Mammary epithelial cell (primary cell): ENCODE results near the gene MACROD1.

Experiments used
- CTCF ChIP-seq, 2 donors: IDR thresholded peaks in 1 of 2; conservative IDR thresholded peaks in 1 of 2; 2 replicates each; pipeline ENCODE4 v1.5.1; 2011 to 2012; ENCODE audit warnings: inconsistent platforms in 2 of 2, low read length in 2 of 2, mild to moderate bottlenecking in 2 of 2, control low read depth in 1 of 2, low read depth in 1 of 2; ENCODE audit not compliant: insufficient read depth in 1 of 2; ENCODE audit errors: extremely low read depth in 1 of 2
- EZH2 ChIP-seq: IDR thresholded peaks from 2 replicates; pipeline ENCODE4 v1.6.1; 2012; ENCODE audit warnings: low read length, inconsistent platforms, borderline replicate concordance

- TF ChIP-seq CTCF (conservative IDR thresholded peaks at IDR 0.05 in 1 of 2, IDR thresholded peaks at IDR 0.05 in 1 of 2; ENCODE audit: extremely low read depth in 1 of 2, insufficient read depth in 1 of 2, low read depth in 1 of 2, low read length in 2 of 2) (no peak), EZH2 (no peak)
Measured at GRCh38 chr11:64178203-64178602, 12.3 kb upstream of the MACROD1 start.
